H1 (cell line): ENCODE measurements around the gene DPP4. TPM values are rescaled to one million over a fixed set of nuclear protein-coding genes. Genes with fewer than 3 reads are reported as not detected.

Source experiments
- CTCF ChIA-PET: fragments of 300-600 bp; sonication (Branson Sonifier 250); formaldehyde crosslinking; loops from one replicate; lab custom pipeline; 2021; ENCODE audit not compliant: partially characterized antibody; lab: Charles Lee
- POLR2A ChIA-PET: fragments of 300-600 bp; sonication (Branson Sonifier 250); formaldehyde crosslinking; loops from one replicate; lab custom pipeline; 2021; ENCODE audit warnings: inconsistent platforms; ENCODE audit not compliant: partially characterized antibody; lab: Charles Lee
- DNase-seq, 2 experiments: peaks; one replicate each; pipeline versions ENCODE4 v3.0.0 to v3.0.0-alpha.2; 2010 to 2022; ENCODE audit warnings: low spot score in 2 of 2, low read depth in 1 of 2, mixed read lengths in 1 of 2
- FAIRE-seq: peaks from 2 replicates; lab custom pipeline; 2011; peaks lifted over from hg19 to GRCh38; lab: Jason Lieb, UNC
- H2AFZ ChIP-seq: 2 replicates; pipeline ENCODE4 v1.8.1; 2012; ENCODE audit warnings: low read length, inconsistent platforms
- H2AK5ac ChIP-seq: 2 replicates; pipeline ENCODE4 v1.6.1; 2013; ENCODE audit warnings: low read depth, low read length
- H2BK120ac ChIP-seq: replicated peaks from 2 replicates; pipeline ENCODE3; 2013; ENCODE audit warnings: low read depth, low read length, inconsistent platforms
- H2BK12ac ChIP-seq: 2 replicates; pipeline ENCODE4 v1.6.1; 2013; ENCODE audit warnings: low read depth, low read length
- H2BK15ac ChIP-seq: 2 replicates; pipeline ENCODE4 v1.6.1; 2013; ENCODE audit warnings: low read length
- H2BK20ac ChIP-seq: 2 replicates; pipeline ENCODE4 v1.6.1; 2013; ENCODE audit warnings: low read length
- H2BK5ac ChIP-seq: 2 replicates; pipeline ENCODE4 v1.6.1; 2013; ENCODE audit warnings: low read depth, low read length
- H3K14ac ChIP-seq: 2 replicates; pipeline ENCODE4 v1.6.1; 2013; ENCODE audit warnings: inconsistent platforms; ENCODE audit not compliant: insufficient read length
- H3K18ac ChIP-seq: 2 replicates; pipeline ENCODE4 v1.6.1; 2013; ENCODE audit warnings: low read length; ENCODE audit errors: extremely low read depth
- H3K23ac ChIP-seq: 2 replicates; pipeline ENCODE4 v1.6.1; 2013; ENCODE audit warnings: inconsistent platforms; ENCODE audit not compliant: insufficient read length
- H3K23me2 ChIP-seq: 2 replicates; pipeline ENCODE4 v1.6.1; 2013; ENCODE audit warnings: low read depth, low read length
- H3K27ac ChIP-seq: 2 replicates; pipeline ENCODE4 v1.6.1; 2011; ENCODE audit warnings: low read depth, low read length, inconsistent platforms
- H3K27me3 ChIP-seq, 4 experiments: replicated peaks in 1 of 4; 1 replicate in 1 of 4; 2 replicates in 3 of 4; pipeline versions ENCODE4 v1.6.1 to v1.8.1; 2011 to 2013; ENCODE audit warnings: low read length in 3 of 4, mild to moderate bottlenecking in 3 of 4, inconsistent platforms in 2 of 4, mixed read lengths in 2 of 4, moderate library complexity in 1 of 4; ENCODE audit not compliant: control insufficient read depth in 3 of 4, insufficient read depth in 3 of 4; ENCODE audit errors: extremely low read depth in 1 of 4
- H3K36me3 ChIP-seq, 4 experiments: 2 replicates each; pipeline versions ENCODE4 v1.6.1 to v1.8.1; 2011 to 2013; ENCODE audit warnings: mild to moderate bottlenecking in 4 of 4, low read length in 3 of 4, moderate library complexity in 2 of 4, control low read depth in 1 of 4, inconsistent platforms in 1 of 4; ENCODE audit not compliant: insufficient read depth in 4 of 4, control insufficient read depth in 2 of 4
- H3K4ac ChIP-seq: replicated peaks from 2 replicates; pipeline ENCODE3; 2013; ENCODE audit warnings: low read length, low read depth, mixed read lengths, inconsistent platforms; ENCODE audit not compliant: insufficient read length
- H3K4me1 ChIP-seq, 4 experiments: replicated peaks in 1 of 4; 1 replicate in 1 of 4; 2 replicates in 3 of 4; pipeline versions ENCODE4 v1.6.1 to v1.8.1; 2011 to 2013; ENCODE audit warnings: low read length in 3 of 4, inconsistent platforms in 2 of 4, mixed read lengths in 1 of 4; ENCODE audit not compliant: insufficient read depth in 4 of 4, control insufficient read depth in 3 of 4
- H3K4me2 ChIP-seq, 2 experiments: 2 replicates each; pipeline versions ENCODE4 v1.6.1 to v1.8.1; 2011 to 2013; ENCODE audit warnings: low read depth in 2 of 2, low read length in 2 of 2, control low read depth in 1 of 2, inconsistent platforms in 1 of 2, mild to moderate bottlenecking in 1 of 2; ENCODE audit not compliant: insufficient read depth in 1 of 2
- H3K4me3 ChIP-seq, 4 experiments: fragments of 200-600, 300-600 bp in 1 of 4; sonication (generic), shearing (Covaris generic), sonication (Bioruptor Twin) in 1 of 4; 2 replicates each; pipeline versions ENCODE4 v1.5.1 to v1.8.1; 2011 to 2016; ENCODE audit warnings: low read length in 4 of 4, low read depth in 3 of 4, control low read depth in 2 of 4, inconsistent platforms in 2 of 4, mild to moderate bottlenecking in 2 of 4, mixed read lengths in 1 of 4, moderate library complexity in 1 of 4; ENCODE audit not compliant: insufficient read depth in 2 of 4; ENCODE audit errors: extremely low read depth in 1 of 4
- H3K56ac ChIP-seq: replicated peaks from 2 replicates; pipeline ENCODE3; 2013; ENCODE audit warnings: low read depth, mild to moderate bottlenecking, mixed read lengths, low read length, inconsistent platforms; ENCODE audit not compliant: insufficient read length
- H3K79me1 ChIP-seq: 2 replicates; pipeline ENCODE4 v1.6.1; 2013; ENCODE audit warnings: low read depth, low read length, control low read depth
- H3K79me2 ChIP-seq, 2 experiments: 2 replicates each; pipeline versions ENCODE4 v1.6.1 to v1.8.1; 2012 to 2013; ENCODE audit warnings: low read length in 2 of 2, mild to moderate bottlenecking in 2 of 2, inconsistent platforms in 1 of 2; ENCODE audit not compliant: insufficient read depth in 2 of 2, control insufficient read depth in 1 of 2
- H3K9ac ChIP-seq, 4 experiments: replicated peaks in 1 of 4; 1 replicate in 1 of 4; 2 replicates in 3 of 4; pipeline versions ENCODE4 v1.6.1 to v1.8.1; 2011 to 2013; ENCODE audit warnings: low read depth in 3 of 4, low read length in 3 of 4, control low read depth in 2 of 4, mild to moderate bottlenecking in 2 of 4, moderate library complexity in 2 of 4, inconsistent platforms in 1 of 4; ENCODE audit errors: extremely low read depth in 1 of 4
- H3K9me3 ChIP-seq, 2 experiments: 2 replicates each; pipeline versions ENCODE4 v1.6.1 to v1.8.1; 2012 to 2013; ENCODE audit warnings: mild to moderate bottlenecking in 2 of 2, moderate library complexity in 2 of 2, control low read depth in 1 of 2, inconsistent platforms in 1 of 2, low read depth in 1 of 2, low read length in 1 of 2, mixed read lengths in 1 of 2; ENCODE audit not compliant: insufficient read depth in 2 of 2
- H4K20me1 ChIP-seq, 2 experiments: replicated peaks in 1 of 2; 2 replicates each; pipeline versions ENCODE3 to v1.8.1; 2011 to 2013; ENCODE audit warnings: inconsistent platforms in 2 of 2, low read length in 2 of 2, mild to moderate bottlenecking in 1 of 2; ENCODE audit not compliant: insufficient read depth in 2 of 2, control insufficient read depth in 1 of 2
- H4K5ac ChIP-seq: 2 replicates; pipeline ENCODE4 v1.6.1; 2013; ENCODE audit warnings: low read length, low read depth, mixed read lengths, inconsistent platforms; ENCODE audit not compliant: insufficient read length
- H4K8ac ChIP-seq: 2 replicates; pipeline ENCODE4 v1.8.0; 2013; ENCODE audit warnings: mild to moderate bottlenecking, moderate library complexity, low read length, inconsistent platforms; ENCODE audit not compliant: insufficient read depth; ENCODE audit errors: extremely low read depth
- H4K91ac ChIP-seq: replicated peaks from 2 replicates; pipeline ENCODE3; 2013; ENCODE audit warnings: low read length, mixed read lengths, inconsistent platforms; ENCODE audit not compliant: insufficient read length
- ASH2L ChIP-seq: fragments of 200-600, 300-600 bp; sonication (generic); IDR thresholded peaks from one replicate; pipeline ENCODE4 v1.7.1; 2017; ENCODE audit warnings: low read length
- CBX5 ChIP-seq: fragments of 300-800, 300-1000 bp; sonication (generic); IDR thresholded peaks from 2 replicates; pipeline ENCODE4 v1.7.1; 2016; ENCODE audit warnings: antibody characterized with exemption, low read length, low read depth
- CHD2 ChIP-seq: IDR thresholded peaks from 2 replicates; pipeline ENCODE4 v1.6.1; 2012; ENCODE audit warnings: low read length, improper control_type of control experiment
- EP300 ChIP-seq, 2 experiments: IDR thresholded peaks; 1 replicate in 1 of 2; 2 replicates in 1 of 2; pipeline ENCODE4 v1.6.1; 2011 to 2012; ENCODE audit warnings: low read depth in 2 of 2, low read length in 2 of 2, mild to moderate bottlenecking in 2 of 2, borderline replicate concordance in 1 of 2, inconsistent platforms in 1 of 2, moderate library complexity in 1 of 2
- GABPA ChIP-seq: IDR thresholded peaks from 2 replicates; pipeline ENCODE4 v1.6.1; 2011; ENCODE audit warnings: mild to moderate bottlenecking, low read length, moderate library complexity, borderline replicate concordance; ENCODE audit not compliant: insufficient read depth
- MAFK ChIP-seq: IDR thresholded peaks from 2 replicates; pipeline ENCODE4 v1.6.1; 2012; ENCODE audit warnings: low read depth, mild to moderate bottlenecking, improper control_type of control experiment, low read length
- RBBP5 ChIP-seq: IDR thresholded peaks from 2 replicates; pipeline ENCODE4 v1.7.1; 2012; ENCODE audit warnings: low read depth, mild to moderate bottlenecking, inconsistent platforms, low read length, moderate library complexity, borderline replicate concordance
- RNF2 ChIP-seq: fragments of 200-900, 300-1000 bp; sonication (generic); IDR thresholded peaks from 2 replicates; pipeline ENCODE4 v1.7.1; 2016; ENCODE audit warnings: borderline replicate concordance, low read depth, mild to moderate bottlenecking, antibody characterized with exemption, low read length; ENCODE audit not compliant: poor library complexity, severe bottlenecking; ENCODE audit errors: missing control alignments
- SIRT6 ChIP-seq: IDR thresholded peaks from one replicate; pipeline ENCODE4 v1.7.1; 2012; ENCODE audit warnings: low read length, inconsistent platforms
- WGBS, 2 experiments: shearing (Covaris generic) in 1 of 2; methylation state at CpG; one replicate each; pipeline versions ENCODE4 v1.1.6 to v1.1.7; 2013 to 2015; ENCODE audit warnings: low lambda C conversion rate in 2 of 2, mixed read lengths in 2 of 2, inconsistent platforms in 1 of 2, low coverage in 1 of 2, missing lambda C conversion rate in 1 of 2; ENCODE audit not compliant: insufficient replicate concordance in 2 of 2, insufficient coverage in 1 of 2, insufficient read length in 1 of 2; ENCODE audit errors: extremely low coverage in 1 of 2, missing lambda C conversion rate in 1 of 2; 5-methylcytosine and 5-hydroxymethylcytosine counted together
- polyA plus RNA-seq, 7 experiments: library from polyadenylated mRNA; depleted of rRNA in 3 of 7; stranded (reverse) in 5 of 7; unstranded in 2 of 7; fragments of >200 nt in 5 of 7; fragments of 200-250 nt in 2 of 7; gene quantifications; 1 replicate in 5 of 7; 2 replicates in 1 of 7; 4 replicates in 1 of 7; pipeline versions ENCODE4 v1.2.1 to v1.2.3, GENCODE V29; 2011 to 2013; ENCODE audit warnings: missing spikeins in 2 of 7, mixed read lengths in 2 of 7
- total RNA-seq: library from RNA; stranded (reverse); fragmentation: NEBNext Ultra II Directional; extraction: Animal tissue kit (Norgen Biotek cat#: 25700); gene quantifications from 2 replicates; pipeline ENCODE4 v1.2.1, GENCODE V29; 2021

The DPP4 gene
- total and polyA plus RNA-seq, 2 of the 8 experiments (the other 6 are each of a cell fraction or from before 2014, with no cell fraction given), result 1.3 to 3.1 TPM

DNA sequence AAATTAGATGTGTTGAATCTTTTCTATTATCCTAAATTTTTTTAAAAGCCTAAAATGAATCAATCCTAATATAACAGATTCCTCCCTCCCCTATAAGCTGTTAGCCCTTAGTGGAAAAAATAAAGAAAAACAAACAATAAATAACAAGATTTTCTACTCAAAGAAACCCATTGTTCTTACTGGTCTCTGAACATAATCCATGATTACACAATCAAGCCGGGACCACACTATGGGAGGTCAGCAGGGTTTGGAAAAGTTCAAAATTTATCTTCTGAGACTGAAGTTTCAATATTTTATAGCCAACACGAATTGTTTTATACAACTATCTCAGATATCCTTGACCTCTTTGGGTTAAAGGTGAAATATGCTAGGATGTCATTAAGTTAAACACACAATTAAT lies 57.9 kb downstream of the DPP4 start:
- no peaks in the 10 kb centered on the region for H3K79me2 ChIP-seq
- H3K27ac ChIP-seq, result no peak overlapping the region
- no peaks in the 10 kb centered on the region for H3K27me3 ChIP-seq
- no peak overlapping the region for H2BK12ac ChIP-seq
- H3K4me2 ChIP-seq, result no peak overlapping the region
- no peak overlapping the region for H2AFZ ChIP-seq
- CTCF ChIA-PET, result interaction anchor here (0.6 to 1.0 kb wide), 2 partner anchors 76 to 118 kb away, joined by 3 to 4 read pairs; no protein-coding TSS in a partner anchor
- H4K5ac ChIP-seq, result no peak overlapping the region
- peaks cover 0 to 3% (median 0%) of the 10 kb centered on the region in 4 experiments; a peak in 1 of 7 replicates for H3K4me1 ChIP-seq
- no peaks in the 10 kb centered on the region for H4K20me1 ChIP-seq
- no peak overlapping the region for H3K4me3 ChIP-seq
- no peak for FAIRE-seq
- DNase-seq, result no peak
- no peak overlapping the region for H3K9ac ChIP-seq
- H4K91ac ChIP-seq, result no peak overlapping the region
- H4K8ac ChIP-seq, result no peak overlapping the region
- no peak overlapping the region for H3K18ac ChIP-seq
- H3K23ac ChIP-seq, result no peak overlapping the region
- no peaks in the 10 kb centered on the region for H3K9me3 ChIP-seq
- no peak overlapping the region for H2AK5ac ChIP-seq
- POLR2A ChIA-PET, result no interaction called here
- H2BK120ac ChIP-seq, result no peak overlapping the region
- 89% methylated on average over 2 of the region's 2 CpGs; no CpG with 5 or more reads in 1 of the 2 experiments for WGBS, 2 experiments
- no peak overlapping the region for H3K4ac ChIP-seq
- no peak overlapping the region for H2BK5ac ChIP-seq
- no peak overlapping the region for H2BK15ac ChIP-seq
- H3K79me1 ChIP-seq, result no peaks in the 10 kb centered on the region
- H3K23me2 ChIP-seq, result no peaks in the 10 kb centered on the region
- H3K56ac ChIP-seq, result no peak overlapping the region
- no peak overlapping the region for H2BK20ac ChIP-seq
- H3K14ac ChIP-seq, result no peak overlapping the region
- no peaks in the 10 kb centered on the region for H3K36me3 ChIP-seq
- no peak for TF ChIP-seq ASH2L
- no peak for TF ChIP-seq CHD2
- TF ChIP-seq EP300 (IDR thresholded peaks at IDR 0.05; ENCODE audit: borderline replicate concordance in 1 of 2, low read depth in 2 of 2, low read length in 2 of 2), result no peak
- TF ChIP-seq CBX5, result no peak
- no peak for TF ChIP-seq SIRT6
- no peak for TF ChIP-seq RBBP5
- TF ChIP-seq GABPA, result no peak
- no peak for TF ChIP-seq MAFK
- no peak for TF ChIP-seq RNF2
